Gastroesophageal sphincter (tissue), 4 donors: ENCODE measurements around the gene FCER1A. TPM values are rescaled to one million over a fixed set of nuclear protein-coding genes. Genes with fewer than 3 reads are reported as not detected.

Experiments used
- ATAC-seq: fragments of 150-250 bp; one replicate; pipeline ENCODE4 v1.9.1; 2016; ENCODE audit warnings: mild to moderate bottlenecking, moderate library complexity
- H3K27ac ChIP-seq, 4 donors: fragments of 200-600 bp; sonication (generic) in 3 of 4; 1 replicate in 3 of 4; 2 replicates in 1 of 4; pipeline ENCODE4 v1.5.1; 2016 to 2019
- H3K27me3 ChIP-seq: fragments of 200-600 bp; sonication (generic); one replicate; pipeline ENCODE4 v1.5.1; 2019
- H3K36me3 ChIP-seq, 2 donors: fragments of 200-600 bp; sonication (generic); one replicate each; pipeline ENCODE4 v1.5.1; 2019; ENCODE audit warnings: control low read depth in 1 of 2
- H3K4me1 ChIP-seq, 3 donors: fragments of 200-600 bp; sonication (generic); 1 replicate in 2 of 3; 2 replicates in 1 of 3; pipeline ENCODE4 v1.5.1; 2016 to 2019; ENCODE audit warnings: control low read depth in 2 of 3
- H3K4me3 ChIP-seq, 2 donors: fragments of 200-600 bp; sonication (generic); one replicate each; pipeline ENCODE4 v1.5.1; 2019; ENCODE audit warnings: mild to moderate bottlenecking in 1 of 2, moderate library complexity in 1 of 2
- H3K9me3 ChIP-seq, 3 donors: fragments of 200-600 bp; sonication (generic); one replicate each; pipeline ENCODE4 v1.5.1; 2017 to 2019; ENCODE audit warnings: control low read depth in 2 of 3
- CTCF ChIP-seq, 4 experiments: fragments of 200-600 bp in 2 of 4; fragments of 450-650 bp in 2 of 4; sonication (generic) in 1 of 4; IDR thresholded peaks; one replicate each; pipeline ENCODE4 v1.5.1; 2017 to 2019; ENCODE audit warnings: antibody characterized with exemption in 4 of 4, mild to moderate bottlenecking in 2 of 4, moderate library complexity in 2 of 4
- EP300 ChIP-seq: sonication (generic); formaldehyde crosslinking; IDR thresholded peaks from one replicate; pipeline ENCODE4 v1.6.1; 2017; ENCODE audit warnings: antibody characterized with exemption, mild to moderate bottlenecking
- POLR2A ChIP-seq, 2 donors: fragments of 450-650 bp; IDR thresholded peaks; one replicate each; pipeline ENCODE4 v1.6.1; 2017; ENCODE audit warnings: antibody characterized with exemption in 2 of 2, mild to moderate bottlenecking in 2 of 2, moderate library complexity in 1 of 2
- POLR2AphosphoS5 ChIP-seq: sonication (generic); formaldehyde crosslinking; IDR thresholded peaks from one replicate; pipeline ENCODE4 v1.6.1; 2017; ENCODE audit warnings: antibody characterized with exemption
- WGBS, 2 donors: methylation state at CpG; one replicate each; pipeline ENCODE4 v1.1.5; 2018; ENCODE audit warnings: low coverage in 1 of 2; 5-methylcytosine and 5-hydroxymethylcytosine counted together
- total RNA-seq, 4 donors: library from RNA; depleted of rRNA; stranded (reverse); fragments of >200 nt; gene quantifications; one replicate each; pipeline ENCODE4 v1.1.0, GENCODE V29; 2016

The FCER1A gene
- total RNA-seq, 4 donors from 2014 or later: 1.2 to 1.6 (median 1.5) TPM; not detected in 1

GRCh38 chr1:159318784-159319551 is 16.8 kb downstream of the FCER1A start:
- H3K4me3 ChIP-seq: no peak overlapping the region
- H3K9me3 ChIP-seq: no peaks in the 10 kb centered on the region
- no peak overlapping the region for H3K27ac ChIP-seq
- no peak for ATAC-seq
- H3K36me3 ChIP-seq: no peaks in the 10 kb centered on the region
- no peak for TF ChIP-seq EP300
- TF ChIP-seq CTCF (IDR thresholded peaks at IDR 0.05): no peak
- TF ChIP-seq POLR2A (IDR thresholded peaks at IDR 0.05): no peak
- no peak for TF ChIP-seq POLR2AphosphoS5
- H3K4me1 ChIP-seq: no peaks in the 10 kb centered on the region
- 51 to 65% methylated on average over 7 to 8 of the region's 8 CpGs for WGBS, 2 donors
- H3K27me3 ChIP-seq: no peaks in the 10 kb centered on the region

- Histone ChIP-seq H3K9me3 (peaks cover 0 to 8% (median 0%) of the 10 kb centered on the region in 3 donors), H3K4me1 (no peaks in the 10 kb centered on the region), H3K36me3 (no peaks in the 10 kb centered on the region), H3K4me3 (no peak overlapping the region), H3K27ac (no peak overlapping the region), H3K27me3 (no peaks in the 10 kb centered on the region)
- ATAC-seq: no peak
- 72 to 73% methylated on average over 2 of the region's 2 CpGs for WGBS, 2 donors
- no peak for TF ChIP-seq EP300
- no peak for TF ChIP-seq POLR2AphosphoS5
- TF ChIP-seq POLR2A (IDR thresholded peaks at IDR 0.05): no peak
- no peak for TF ChIP-seq CTCF (IDR thresholded peaks at IDR 0.05)
These were observed 32.7 kb downstream of the FCER1A start for GRCh38 chr1:159334797-159335196.

- TF ChIP-seq POLR2A (IDR thresholded peaks at IDR 0.05) (no peak), EP300 (no peak), CTCF (IDR thresholded peaks at IDR 0.05) (no peak), POLR2AphosphoS5 (no peak)
- no peak overlapping the region for H3K4me3 ChIP-seq
- no peaks in the 10 kb centered on the region for H3K4me1 ChIP-seq
- no peaks in the 10 kb centered on the region for H3K36me3 ChIP-seq
- no peak for ATAC-seq
- H3K27ac ChIP-seq: no peak overlapping the region
- H3K9me3 ChIP-seq: peaks cover 0 to 8% (median 0%) of the 10 kb centered on the region in 3 donors
- no peaks in the 10 kb centered on the region for H3K27me3 ChIP-seq
These were observed 35.9 kb downstream of the FCER1A start for GRCh38 chr1:159338018-159338417.

- WGBS, 2 donors: 32 to 40% methylated on average over 1 of the region's 1 CpG
- Histone ChIP-seq H3K4me1 (no peaks in the 10 kb centered on the region), H3K4me3 (no peak overlapping the region), H3K27me3 (no peaks in the 10 kb centered on the region), H3K36me3 (no peaks in the 10 kb centered on the region), H3K27ac (no peak overlapping the region), H3K9me3 (peaks cover 0 to 8% (median 0%) of the 10 kb centered on the region in 3 donors)
- ATAC-seq: no peak
- TF ChIP-seq POLR2AphosphoS5: no peak
- no peak for TF ChIP-seq POLR2A (IDR thresholded peaks at IDR 0.05)
- TF ChIP-seq EP300: no peak
- no peak for TF ChIP-seq CTCF (IDR thresholded peaks at IDR 0.05)
These were observed 37.4 kb downstream of the FCER1A start for GRCh38 chr1:159339536-159339935.

GRCh38 chr1:159341736-159342135 is 39.6 kb downstream of the FCER1A start:
- ATAC-seq: no peak
- H3K4me1 ChIP-seq: no peaks in the 10 kb centered on the region
- H3K9me3 ChIP-seq: peaks cover 0 to 5% (median 0%) of the 10 kb centered on the region in 3 donors
- H3K36me3 ChIP-seq: no peaks in the 10 kb centered on the region
- H3K27me3 ChIP-seq: no peaks in the 10 kb centered on the region
- H3K4me3 ChIP-seq: no peak overlapping the region
- TF ChIP-seq CTCF (IDR thresholded peaks at IDR 0.05) (no peak), POLR2A (IDR thresholded peaks at IDR 0.05) (no peak), POLR2AphosphoS5 (no peak), EP300 (no peak)
- whole genome bisulfite sequencing, 2 donors: 45% methylated on average over 1 of the region's 2 CpGs; no CpG with 5 or more reads in 1 of the 2 donors
- no peak overlapping the region for H3K27ac ChIP-seq
